ENCODE measurements around the gene ROPN1L.
"Not testable (repeated sequence)": the region's sequence is repeated elsewhere in the genome, so short reads cannot be mapped to it uniquely, and the experiment has no call there.

The ROPN1L gene

DNA sequence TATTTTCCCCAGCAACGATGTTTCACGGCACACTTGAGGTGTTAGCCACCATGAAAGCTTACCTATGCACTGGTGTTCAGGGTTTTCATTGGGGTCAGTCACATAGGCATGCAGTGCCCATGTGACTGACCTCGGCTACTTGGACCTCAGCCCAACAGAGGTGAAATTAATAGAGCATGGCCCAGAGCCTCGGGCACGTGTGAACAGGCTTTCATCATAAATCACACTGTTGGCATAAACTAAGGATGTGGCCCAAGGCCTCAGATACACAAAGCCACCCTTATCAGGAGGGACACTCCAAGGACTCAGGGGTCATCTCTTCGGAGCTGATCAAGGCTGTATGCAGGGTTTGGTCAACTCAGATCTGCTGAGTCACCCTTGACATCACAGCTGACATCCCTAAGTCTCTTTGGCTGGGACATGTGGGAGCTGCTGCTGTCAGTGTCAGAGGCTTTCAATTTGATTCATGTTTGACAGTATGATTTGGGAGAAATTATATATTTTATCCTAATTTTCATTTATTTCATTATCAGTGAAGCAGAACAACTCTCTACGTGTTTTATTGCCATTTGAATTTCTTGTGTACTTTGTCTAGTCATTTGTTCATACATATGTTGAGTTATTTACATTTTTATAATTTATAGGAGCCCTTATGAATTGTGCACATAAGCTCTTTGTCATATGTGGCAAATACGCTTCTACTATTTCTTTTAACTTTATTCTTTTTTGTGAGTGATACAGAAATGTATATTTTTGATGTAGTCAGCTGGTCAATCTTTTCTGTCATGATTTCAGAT is 62.5 kb downstream of the ROPN1L start:
- Histone ChIP-seq H3K36me3 (ENCODE audit: control insufficient read depth, insufficient read depth, low read length) (no peaks in the 10 kb centered on the region), H3K27ac (ENCODE audit: low read depth, low read length) (no peak overlapping the region), H3K4me3 (ENCODE audit: low read length) (no peak overlapping the region), H3K9ac (ENCODE audit: low read length) (no peak overlapping the region), H3K27me3 (ENCODE audit: control insufficient read depth, insufficient read depth, low read length) (no peaks in the 10 kb centered on the region), H3K4me1 (ENCODE audit: control insufficient read depth, insufficient read depth, low read length) (no peaks in the 10 kb centered on the region)

DNA sequence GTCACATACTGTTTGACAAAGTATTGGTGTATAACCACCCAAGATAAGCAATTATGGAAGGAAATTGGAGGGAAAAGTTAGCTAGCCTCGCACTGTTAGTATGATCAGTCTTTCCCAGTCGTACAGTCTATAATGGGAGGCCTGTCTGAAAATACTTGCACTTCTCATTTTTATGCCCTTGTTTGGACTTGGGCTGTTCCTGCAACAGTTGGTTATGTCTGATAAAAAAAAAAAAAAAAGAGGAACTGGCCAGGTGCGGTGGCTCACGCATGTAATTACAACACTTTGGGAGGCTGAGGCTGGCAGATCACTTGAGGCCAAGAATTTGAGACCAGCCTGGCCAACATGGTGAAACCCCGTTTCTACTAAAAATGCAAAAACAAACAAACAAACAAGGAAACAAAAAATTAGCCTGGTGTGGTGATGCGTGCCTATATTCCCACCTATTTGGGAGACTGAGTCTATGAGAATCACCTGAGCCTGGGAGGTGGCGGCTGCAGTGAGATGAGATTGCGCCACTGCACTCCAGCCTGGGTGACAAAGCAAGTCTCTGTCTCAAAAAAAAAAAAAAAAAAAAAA is 63.9 kb downstream of the ROPN1L start:
- H3K4me3 ChIP-seq (ENCODE audit: low read length): no peak overlapping the region
- no peak overlapping the region for H3K9ac ChIP-seq (ENCODE audit: low read length)
- H3K27me3 ChIP-seq (ENCODE audit: control insufficient read depth, insufficient read depth, low read length): no peaks in the 10 kb centered on the region
- no peaks in the 10 kb centered on the region for H3K4me1 ChIP-seq (ENCODE audit: control insufficient read depth, insufficient read depth, low read length)
- no peaks in the 10 kb centered on the region for H3K36me3 ChIP-seq (ENCODE audit: control insufficient read depth, insufficient read depth, low read length)
- no peak overlapping the region for H3K27ac ChIP-seq (ENCODE audit: low read depth, low read length)

DNA sequence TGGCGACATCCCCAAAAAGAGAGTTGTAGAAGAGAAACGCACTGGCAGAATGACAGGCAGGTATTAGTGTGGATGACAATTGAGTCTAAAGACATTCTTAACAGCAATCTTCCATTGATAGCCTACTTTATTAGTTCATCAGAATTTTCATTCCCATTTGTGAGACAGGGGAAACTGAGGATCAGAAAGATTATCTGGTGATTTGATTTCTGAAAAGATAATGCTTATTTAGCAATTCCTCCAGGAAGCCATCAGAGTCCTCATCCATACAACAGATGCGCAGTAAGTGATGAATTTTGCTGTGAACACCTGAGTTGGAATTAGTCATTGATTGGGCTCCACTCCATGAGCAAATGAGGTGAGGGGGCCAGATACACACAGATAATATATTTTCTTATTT is 64.9 kb downstream of the ROPN1L start:
- Histone ChIP-seq H3K4me1 (ENCODE audit: control insufficient read depth, insufficient read depth, low read length) (no peaks in the 10 kb centered on the region), H3K36me3 (ENCODE audit: control insufficient read depth, insufficient read depth, low read length) (no peaks in the 10 kb centered on the region), H3K9ac (ENCODE audit: low read length) (no peak overlapping the region), H3K4me3 (ENCODE audit: low read length) (no peak overlapping the region), H3K27ac (ENCODE audit: low read depth, low read length) (no peak overlapping the region), H3K27me3 (ENCODE audit: control insufficient read depth, insufficient read depth, low read length) (no peaks in the 10 kb centered on the region)

DNA sequence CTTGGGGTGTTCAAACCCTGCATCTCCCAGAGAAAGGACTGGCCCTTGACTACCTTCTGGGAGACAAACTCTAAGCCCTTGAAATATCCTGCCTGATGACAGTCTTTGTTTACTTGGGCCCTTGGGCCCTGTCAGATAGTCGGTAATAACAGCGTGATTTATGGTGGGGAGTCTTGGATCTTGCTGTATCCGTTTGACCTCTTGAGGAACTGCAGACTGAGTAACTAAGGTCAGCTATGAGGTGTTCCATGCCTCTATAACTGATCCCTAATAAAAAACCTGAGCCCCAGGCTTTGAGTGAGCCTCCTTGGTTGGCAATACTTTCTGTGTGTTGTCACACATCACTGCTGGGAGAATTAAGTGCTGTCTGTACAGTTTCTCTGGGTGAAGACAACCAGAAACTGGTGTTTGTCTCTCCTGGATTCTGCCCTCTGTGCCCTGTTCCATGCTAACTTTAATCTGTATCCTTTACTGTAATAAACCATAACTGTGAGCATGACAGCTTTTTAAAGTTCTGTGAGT is 66.0 kb downstream of the ROPN1L start:
- H3K36me3 ChIP-seq (ENCODE audit: control insufficient read depth, insufficient read depth, low read length): no peaks in the 10 kb centered on the region
- H3K4me1 ChIP-seq (ENCODE audit: control insufficient read depth, insufficient read depth, low read length): no peaks in the 10 kb centered on the region
- no peak overlapping the region for H3K9ac ChIP-seq (ENCODE audit: low read length)
- no peak overlapping the region for H3K27ac ChIP-seq (ENCODE audit: low read depth, low read length)
- no peaks in the 10 kb centered on the region for H3K27me3 ChIP-seq (ENCODE audit: control insufficient read depth, insufficient read depth, low read length)
- H3K4me3 ChIP-seq (ENCODE audit: low read length): no peak overlapping the region

DNA sequence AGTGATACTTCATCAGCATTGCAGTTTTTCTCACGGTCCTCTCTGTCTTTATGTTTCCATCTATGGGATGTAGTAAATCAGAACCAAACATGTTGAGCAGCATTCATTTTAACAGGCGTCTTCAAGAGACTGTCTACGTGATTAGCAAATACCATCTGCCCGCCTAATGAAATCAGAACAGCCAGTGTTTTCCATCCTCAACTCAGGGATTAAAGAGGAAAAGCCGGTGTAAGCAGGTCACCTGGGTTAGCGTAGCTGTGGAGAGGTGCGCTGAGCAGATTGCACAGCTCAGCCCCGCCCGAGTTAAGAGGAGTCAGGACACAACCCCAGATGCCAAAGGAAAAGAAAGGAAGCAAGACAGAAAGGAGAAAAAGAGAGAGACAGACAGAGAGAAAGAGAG is 67.9 kb downstream of the ROPN1L start:
- no peak overlapping the region for H3K27ac ChIP-seq (ENCODE audit: low read depth, low read length)
- H3K4me3 ChIP-seq (ENCODE audit: low read length): no peak overlapping the region
- H3K4me1 ChIP-seq (ENCODE audit: control insufficient read depth, insufficient read depth, low read length): no peaks in the 10 kb centered on the region
- H3K9ac ChIP-seq (ENCODE audit: low read length): no peak overlapping the region
- no peaks in the 10 kb centered on the region for H3K36me3 ChIP-seq (ENCODE audit: control insufficient read depth, insufficient read depth, low read length)
- H3K27me3 ChIP-seq (ENCODE audit: control insufficient read depth, insufficient read depth, low read length): no peaks in the 10 kb centered on the region

DNA sequence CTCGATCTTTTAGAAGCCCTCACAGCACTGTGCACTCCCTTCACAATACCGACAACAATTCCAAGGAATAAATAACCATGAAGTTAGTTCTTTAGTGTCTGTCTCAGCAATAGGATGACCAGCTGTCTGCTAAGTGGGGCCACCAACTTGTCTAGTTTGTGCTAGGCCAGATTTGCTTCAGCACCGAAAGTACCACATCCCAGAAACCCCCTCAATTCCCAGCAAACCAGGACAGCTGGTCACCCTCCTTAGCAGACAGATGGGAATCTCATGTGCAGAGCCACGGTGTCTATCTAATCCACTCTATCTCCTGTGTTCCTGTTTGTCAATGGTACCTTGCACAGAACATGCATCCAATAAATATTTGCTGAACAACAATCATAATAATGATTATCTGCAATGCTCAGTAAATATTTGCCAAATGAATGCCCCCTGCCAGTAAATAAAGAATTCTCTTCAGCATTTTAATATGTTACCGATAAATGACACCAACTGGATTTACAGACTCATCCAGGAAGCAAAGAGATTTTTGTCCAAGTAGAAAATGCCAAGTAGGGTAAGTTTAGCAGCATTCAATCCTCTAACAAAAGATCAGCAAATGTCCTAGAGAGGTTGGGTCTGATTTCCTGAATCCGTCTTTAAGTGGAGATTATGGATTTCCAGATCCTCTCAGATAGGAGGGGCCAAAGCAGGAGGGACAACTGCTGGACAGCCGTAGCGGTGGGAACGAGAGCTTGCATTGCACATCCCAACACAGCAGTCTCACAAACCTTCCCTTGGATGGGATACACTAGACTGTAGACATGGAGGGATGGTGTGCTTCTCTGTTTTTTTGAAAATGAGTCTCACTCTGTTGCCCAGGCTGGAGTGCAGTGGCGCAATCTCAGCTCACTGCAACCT is 70.3 kb downstream of the ROPN1L start:
- Histone ChIP-seq H3K4me3 (ENCODE audit: low read length) (no peak overlapping the region), H3K27me3 (ENCODE audit: control insufficient read depth, insufficient read depth, low read length) (no peaks in the 10 kb centered on the region), H3K4me1 (ENCODE audit: control insufficient read depth, insufficient read depth, low read length) (no peaks in the 10 kb centered on the region), H3K27ac (ENCODE audit: low read depth, low read length) (no peak overlapping the region), H3K9ac (ENCODE audit: low read length) (no peak overlapping the region), H3K36me3 (ENCODE audit: control insufficient read depth, insufficient read depth, low read length) (no peaks in the 10 kb centered on the region)

DNA sequence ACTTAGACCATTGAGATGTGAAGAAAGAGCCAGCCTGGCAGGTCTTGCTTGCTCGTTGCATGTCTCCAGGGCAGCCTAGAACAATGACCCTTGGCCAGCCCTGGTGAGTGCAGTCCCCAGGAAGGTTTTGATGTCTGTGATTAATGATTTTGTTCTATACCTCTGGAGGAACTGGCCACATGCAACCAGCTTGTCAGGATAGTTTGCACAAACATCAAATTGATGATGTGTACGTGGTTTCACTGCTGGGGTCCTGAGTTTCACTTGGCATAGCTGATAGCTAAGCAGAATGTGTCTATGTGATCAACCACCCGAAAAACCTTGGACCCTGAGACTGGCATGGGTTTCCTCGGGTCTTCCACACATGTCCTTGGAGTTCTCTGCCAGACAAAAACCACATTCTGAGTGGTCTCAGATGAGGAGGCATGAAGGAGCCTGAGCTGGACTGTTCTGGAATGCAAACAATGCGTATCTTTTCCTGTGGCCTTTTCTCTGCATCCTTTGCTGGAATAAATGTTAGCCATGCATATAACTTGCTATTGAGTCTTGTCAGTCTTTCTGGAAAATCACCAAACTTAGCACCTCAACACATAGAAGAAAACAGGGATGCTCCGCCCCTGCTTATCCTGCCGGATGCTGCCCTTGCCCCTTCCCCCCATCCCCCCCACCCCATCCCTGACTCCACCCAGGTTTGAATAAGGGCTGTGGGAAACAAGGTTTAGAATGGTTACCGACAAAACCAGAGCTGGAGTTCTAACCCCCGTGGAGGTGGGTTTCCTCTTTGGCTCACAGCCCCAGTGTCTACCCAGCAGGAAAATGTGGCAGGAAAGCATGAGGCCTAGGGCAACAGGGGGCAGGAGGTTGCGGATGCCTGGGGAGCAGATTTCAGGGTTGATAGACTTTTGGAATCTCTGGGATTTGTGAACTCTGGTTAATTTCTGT is 72.1 kb downstream of the ROPN1L start:
- Histone ChIP-seq H3K36me3 (ENCODE audit: control insufficient read depth, insufficient read depth, low read length) (no peaks in the 10 kb centered on the region), H3K27me3 (ENCODE audit: control insufficient read depth, insufficient read depth, low read length) (no peaks in the 10 kb centered on the region), H3K4me1 (ENCODE audit: control insufficient read depth, insufficient read depth, low read length) (no peaks in the 10 kb centered on the region), H3K27ac (ENCODE audit: low read depth, low read length) (no peak overlapping the region), H3K9ac (ENCODE audit: low read length) (no peak overlapping the region), H3K4me3 (ENCODE audit: low read length) (no peak overlapping the region)

DNA sequence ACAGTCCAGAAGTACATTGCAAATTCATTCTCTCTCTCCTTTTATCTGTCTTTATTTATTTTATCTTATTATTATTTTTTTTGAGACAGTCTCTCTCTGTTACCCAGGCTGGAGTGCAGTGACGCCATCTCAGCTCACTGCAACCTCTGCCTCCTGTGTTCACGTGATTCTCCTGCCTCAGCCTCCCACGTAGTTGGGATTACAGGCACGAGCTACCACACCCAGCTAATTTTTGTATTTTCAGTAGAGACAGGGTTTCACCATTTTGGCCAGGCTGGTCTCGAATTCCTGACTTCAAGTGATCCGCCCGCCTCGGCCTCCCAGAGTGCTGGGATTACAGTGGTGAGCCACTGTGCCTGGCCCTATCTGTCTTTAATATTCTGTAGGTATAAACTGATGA is 72.9 kb downstream of the ROPN1L start:
- not testable (repeated sequence) for H3K27ac ChIP-seq (ENCODE audit: low read depth, low read length); H3K9ac ChIP-seq (ENCODE audit: low read length); H3K36me3 ChIP-seq (ENCODE audit: control insufficient read depth, insufficient read depth, low read length); H3K4me1 ChIP-seq (ENCODE audit: control insufficient read depth, insufficient read depth, low read length); H3K4me3 ChIP-seq (ENCODE audit: low read length); H3K27me3 ChIP-seq (ENCODE audit: control insufficient read depth, insufficient read depth, low read length)
